Activated naive CD4-positive, alpha-beta T cell (primary cell): ENCODE results near the gene ZNF648.
"Not testable (repeated sequence)": the region's sequence is repeated elsewhere in the genome, so short reads cannot be mapped to it uniquely, and the experiment has no call there.

Experiments used
- DNase-seq, 4 experiments: peaks; one replicate each; lab custom pipeline; 2025; lab: John Stamatoyannopoulos, UW

The ZNF648 gene

GRCh38 chr1:182029002-182029378, 32.5 kb downstream of the ZNF648 start:
- DNase-seq = no peak

- DNase-seq = no peak
Measured at GRCh38 chr1:182015360-182015759, 46.2 kb downstream of the ZNF648 start.

- not testable (repeated sequence) for DNase-seq
Measured at GRCh38 chr1:182010800-182011370, 50.6 kb downstream of the ZNF648 start.

GRCh38 chr1:182005398-182005797, 56.1 kb downstream of the ZNF648 start:
- DNase-seq = not testable (repeated sequence)

DNA sequence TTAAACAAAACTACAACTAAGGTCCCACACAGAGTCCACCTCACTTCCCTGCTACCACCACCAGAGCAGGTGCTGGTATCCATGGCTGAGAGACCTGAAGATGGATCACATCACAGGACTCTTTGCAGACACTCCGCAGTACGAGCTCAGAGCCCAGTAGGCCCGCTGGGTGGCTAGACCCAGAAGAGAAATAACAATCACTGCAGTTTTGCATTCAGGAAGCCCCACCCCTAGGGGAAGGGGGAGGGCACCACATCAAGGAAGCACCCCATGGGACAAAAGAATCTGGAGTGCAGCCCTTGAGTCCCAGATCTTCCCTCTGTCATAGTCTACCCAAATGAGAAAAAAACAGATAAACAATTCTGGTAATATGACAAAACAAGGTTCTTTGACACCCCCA, 56.9 kb downstream of the ZNF648 start:
- no peak for DNase-seq
